Right ventricle myocardium inferior (tissue), 1 donor: ENCODE measurements around the gene TWF2. TPM values are rescaled to one million over a fixed set of nuclear protein-coding genes. Genes with fewer than 3 reads are reported as not detected.

Experiments used
- microRNA-seq: library from miRNA; unstranded; fragments of <30 nt; microRNA quantifications from one replicate; pipeline ENCODE4 v1.2.0, GENCODE V29; 2020
- total RNA-seq: library from RNA; stranded (reverse); fragmentation: NEBNext Ultra II Directional; extraction: Animal tissue kit (Norgen Biotek cat#: 25700); gene quantifications from one replicate; pipeline ENCODE4 v1.2.1, GENCODE V29; 2021
- donor health status: DM: no; HTN: yes; CAD: no; lungs with severe emphysema.

The TWF2 gene
- total RNA-seq, 1 donor from 2014 or later = 120 TPM

Small RNA genes within 50 kb of the gene (microRNA-seq; reads per million reads assigned to microRNA genes)
- gene MIRLET7G = 27,706 reads per million, percentile 97 among the genes with 10 or more reads in this experiment

Other genes starting within 250 kb of the TWF2 start
- 677 TPM for gene RPL29, start 243.3 kb downstream of the TWF2 start, total RNA-seq
- gene DUSP7, start 182.6 kb downstream of the TWF2 start, total RNA-seq = 25.0 TPM
- gene POC1A, start 84.7 kb downstream of the TWF2 start, total RNA-seq = 1.7 TPM
- gene ALAS1, start 41.0 kb downstream of the TWF2 start, total RNA-seq = 186 TPM
- 0.38 TPM for gene TLR9, start 13.5 kb downstream of the TWF2 start, total RNA-seq
- gene PPM1M, start 6.6 kb upstream of the TWF2 start, total RNA-seq = 8.7 TPM
- gene WDR82, start 39.5 kb upstream of the TWF2 start, total RNA-seq = 62.3 TPM
- 5.2 TPM for gene GLYCTK, start 48.7 kb upstream of the TWF2 start, total RNA-seq
- gene DNAH1, start 77.2 kb upstream of the TWF2 start, total RNA-seq = 2.2 TPM
- 53.3 TPM for gene BAP1, start 170.8 kb upstream of the TWF2 start, total RNA-seq
- gene PHF7, start 171.5 kb upstream of the TWF2 start, total RNA-seq = 13.7 TPM
- gene SEMA3G, start 205.9 kb upstream of the TWF2 start, total RNA-seq = 12.3 TPM
- gene TNNC1, start 214.9 kb upstream of the TWF2 start, total RNA-seq = 9,051 TPM
- gene NISCH, start 216.4 kb upstream of the TWF2 start, total RNA-seq = 45.6 TPM